Measurements from ENCODE around the gene NAALADL1.
A peak's percentile ranks its signal among the peaks of the same experiment; 100 is the strongest.

Gene NAALADL1

DNA sequence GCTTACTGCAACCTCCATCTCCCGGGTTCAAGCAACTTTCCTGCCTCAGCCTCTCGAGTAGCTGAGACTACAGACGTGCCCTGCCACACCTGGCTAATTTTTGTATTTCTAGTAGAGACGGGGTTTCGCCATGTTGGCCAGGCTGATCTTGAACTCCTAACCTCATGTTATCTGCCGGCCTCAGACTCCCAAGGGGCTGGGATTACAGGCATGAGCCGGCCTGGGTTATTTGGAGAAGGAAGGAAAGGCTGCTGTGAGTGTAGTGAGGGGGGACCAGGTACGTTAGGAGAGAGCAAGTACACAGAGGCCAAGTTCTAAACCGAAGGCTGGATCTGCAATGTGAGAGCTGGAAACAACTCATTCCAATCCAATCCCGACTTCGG is 62.0 kb downstream of the NAALADL1 start:
- H3K27ac Mint-ChIP-seq, result peak overlapping the region; percentile 48
- H3K36me3 Mint-ChIP-seq, result no peaks in the 10 kb centered on the region
- no peaks in the 10 kb centered on the region for H3K27me3 Mint-ChIP-seq
- H3K9me3 Mint-ChIP-seq, result no peaks in the 10 kb centered on the region
- H3K4me1 Mint-ChIP-seq, result peaks cover 34% of the 10 kb centered on the region
- ATAC-seq, result no peak
- H3K4me3 Mint-ChIP-seq, result peak overlapping the region; percentile 74
